22Rv1 (cell line): ENCODE data around the gene TMEM117.

ENCODE experiments used
- H3K27ac ChIP-seq: fragments of 450-650 bp; 2 replicates; pipeline ENCODE4 v1.5.1; 2017
- ZFX ChIP-seq: fragments of 450-650 bp; IDR thresholded peaks from 2 replicates; pipeline ENCODE4 v1.6.1; 2017; ENCODE audit warnings: antibody characterized with exemption, borderline replicate concordance
- TF ChIP-seq, protein P1 (sequence below): fragments of 450-650 bp; IDR thresholded peaks from 2 replicates; pipeline ENCODE4 v1.5.1; 2017; ENCODE audit warnings: mild to moderate bottlenecking

Gene TMEM117

DNA sequence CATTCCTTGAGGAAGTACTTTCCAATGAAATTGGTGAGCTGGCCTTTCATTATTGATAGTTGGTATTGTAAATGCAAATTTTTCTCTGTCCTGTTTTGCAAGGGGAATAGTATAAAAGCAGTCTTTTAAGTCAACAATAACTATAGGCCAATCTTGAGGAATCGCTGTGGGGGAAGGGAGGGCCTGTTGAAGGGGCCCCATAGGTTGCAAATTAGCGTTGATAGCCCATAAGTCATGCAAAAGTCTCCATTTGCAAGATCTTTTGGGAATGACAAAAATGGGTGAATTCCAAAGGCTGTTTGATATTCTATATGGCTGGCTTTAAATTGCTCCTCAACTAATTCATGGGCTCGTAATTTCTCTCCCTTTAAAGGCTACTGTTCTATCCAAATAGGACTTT, 143.6 kb downstream of the TMEM117 start:
- TF ChIP-seq, protein P1, sequence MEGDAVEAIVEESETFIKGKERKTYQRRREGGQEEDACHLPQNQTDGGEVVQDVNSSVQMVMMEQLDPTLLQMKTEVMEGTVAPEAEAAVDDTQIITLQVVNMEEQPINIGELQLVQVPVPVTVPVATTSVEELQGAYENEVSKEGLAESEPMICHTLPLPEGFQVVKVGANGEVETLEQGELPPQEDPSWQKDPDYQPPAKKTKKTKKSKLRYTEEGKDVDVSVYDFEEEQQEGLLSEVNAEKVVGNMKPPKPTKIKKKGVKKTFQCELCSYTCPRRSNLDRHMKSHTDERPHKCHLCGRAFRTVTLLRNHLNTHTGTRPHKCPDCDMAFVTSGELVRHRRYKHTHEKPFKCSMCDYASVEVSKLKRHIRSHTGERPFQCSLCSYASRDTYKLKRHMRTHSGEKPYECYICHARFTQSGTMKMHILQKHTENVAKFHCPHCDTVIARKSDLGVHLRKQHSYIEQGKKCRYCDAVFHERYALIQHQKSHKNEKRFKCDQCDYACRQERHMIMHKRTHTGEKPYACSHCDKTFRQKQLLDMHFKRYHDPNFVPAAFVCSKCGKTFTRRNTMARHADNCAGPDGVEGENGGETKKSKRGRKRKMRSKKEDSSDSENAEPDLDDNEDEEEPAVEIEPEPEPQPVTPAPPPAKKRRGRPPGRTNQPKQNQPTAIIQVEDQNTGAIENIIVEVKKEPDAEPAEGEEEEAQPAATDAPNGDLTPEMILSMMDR, result no peak
- no peak for TF ChIP-seq ZFX
- H3K27ac ChIP-seq, result no peak overlapping the region

DNA sequence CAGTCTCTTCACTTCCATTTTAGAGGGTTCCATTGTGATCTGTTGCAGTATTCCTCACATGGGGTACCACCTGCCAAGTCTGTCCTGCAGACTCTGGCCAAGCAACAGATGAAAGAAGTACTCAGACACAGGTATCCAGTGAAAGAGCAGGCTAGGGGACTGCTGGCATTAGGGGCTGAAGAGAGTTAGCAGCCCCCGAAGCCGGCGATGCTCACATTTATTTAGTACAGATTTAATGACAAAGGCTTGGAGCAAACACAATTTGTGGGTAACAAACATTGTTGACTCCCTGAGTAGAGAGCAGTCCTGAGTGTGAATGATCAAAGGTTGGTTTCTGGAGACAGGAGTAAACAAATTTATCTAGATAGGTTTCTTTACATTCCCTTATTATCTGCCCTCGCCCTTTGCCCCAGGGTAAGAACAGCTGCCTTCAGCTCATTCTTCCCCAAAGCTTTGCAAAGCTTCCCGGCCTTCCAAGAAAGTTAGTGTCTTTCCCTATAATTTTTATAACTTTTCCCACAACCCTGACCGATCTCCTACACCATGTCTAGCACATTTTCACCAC, 144.8 kb downstream of the TMEM117 start:
- H3K27ac ChIP-seq, result no peak overlapping the region
- TF ChIP-seq, protein P1, result no peak
- no peak for TF ChIP-seq ZFX

DNA sequence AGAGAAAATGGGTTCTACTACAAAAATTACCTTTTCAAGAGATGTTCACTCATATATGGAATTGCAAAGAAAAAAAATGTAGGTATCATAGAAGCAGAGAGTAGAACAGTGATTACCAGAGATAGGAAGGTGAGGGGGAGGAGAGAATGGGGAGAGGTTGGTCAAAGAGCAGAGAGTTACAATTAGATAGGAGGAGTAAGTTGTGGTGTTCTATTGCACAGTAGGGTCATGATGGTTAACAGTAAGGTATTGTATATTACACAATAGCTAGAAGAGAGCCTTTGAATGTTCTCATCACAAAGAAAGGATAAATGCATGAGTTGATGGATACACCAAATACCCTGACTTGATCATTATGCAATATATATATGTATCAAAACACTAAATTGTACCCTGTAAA, 145.8 kb downstream of the TMEM117 start:
- no peak overlapping the region for H3K27ac ChIP-seq
- TF ChIP-seq, protein P1, result no peak
- no peak for TF ChIP-seq ZFX

DNA sequence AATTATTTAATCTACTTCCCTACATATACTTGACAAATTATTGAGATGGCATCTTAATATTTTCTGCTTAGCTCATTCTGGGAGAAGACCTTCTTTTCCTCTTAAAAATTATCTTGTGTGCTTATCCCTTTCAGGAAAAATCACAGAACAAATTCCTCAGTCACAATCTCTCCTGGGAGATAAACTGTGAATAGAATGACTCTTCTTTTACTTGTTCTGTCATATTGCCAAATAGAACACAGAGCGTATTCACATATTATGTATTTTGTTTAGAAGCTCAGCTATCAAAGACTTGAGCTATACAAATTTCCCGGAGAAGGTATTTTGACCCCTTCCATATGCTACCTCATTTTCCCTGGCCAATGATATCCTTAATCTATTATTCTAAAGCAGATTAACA, 146.7 kb downstream of the TMEM117 start:
- TF ChIP-seq, protein P1, result no peak
- no peak for TF ChIP-seq ZFX

DNA sequence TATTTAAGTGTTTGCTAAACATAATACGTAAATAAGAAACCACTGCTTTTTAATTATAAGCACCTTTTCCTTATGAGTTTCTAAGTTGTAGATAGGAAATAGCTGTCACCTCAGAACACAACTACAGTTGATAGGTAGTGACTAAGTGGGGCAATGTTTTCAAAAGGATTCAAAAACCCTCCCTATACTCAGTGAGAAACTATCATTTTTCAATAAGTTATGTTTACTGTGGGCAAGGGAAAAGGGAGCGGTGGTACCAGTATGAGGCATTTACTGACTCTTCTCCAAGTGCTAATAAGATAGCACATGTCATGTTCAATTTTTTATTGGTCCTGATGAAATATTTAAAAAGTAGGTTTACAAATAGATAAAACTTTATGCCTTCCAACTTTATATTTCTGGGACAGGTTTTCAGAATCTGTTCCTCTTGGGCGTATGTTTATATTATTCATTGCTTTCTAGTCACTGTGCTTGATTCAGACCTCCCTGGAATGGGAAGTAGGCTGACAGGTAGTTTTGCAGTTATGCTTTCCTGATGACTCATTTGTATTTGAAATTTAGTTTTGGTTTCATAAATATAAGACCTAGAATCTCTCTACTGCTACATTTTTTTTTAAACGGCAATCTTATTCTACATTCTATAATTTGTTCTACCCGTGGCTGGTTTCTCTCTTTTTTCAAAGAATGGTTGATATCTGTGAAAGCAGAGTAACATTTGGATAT, 153.1 kb downstream of the TMEM117 start:
- TF ChIP-seq ZFX, result no peak
- TF ChIP-seq, protein P1, result no peak
- no peak overlapping the region for H3K27ac ChIP-seq

More for the DNA sequence above, 146.7 kb downstream of the TMEM117 start:
- no peak overlapping the region for H3K27ac ChIP-seq

DNA sequence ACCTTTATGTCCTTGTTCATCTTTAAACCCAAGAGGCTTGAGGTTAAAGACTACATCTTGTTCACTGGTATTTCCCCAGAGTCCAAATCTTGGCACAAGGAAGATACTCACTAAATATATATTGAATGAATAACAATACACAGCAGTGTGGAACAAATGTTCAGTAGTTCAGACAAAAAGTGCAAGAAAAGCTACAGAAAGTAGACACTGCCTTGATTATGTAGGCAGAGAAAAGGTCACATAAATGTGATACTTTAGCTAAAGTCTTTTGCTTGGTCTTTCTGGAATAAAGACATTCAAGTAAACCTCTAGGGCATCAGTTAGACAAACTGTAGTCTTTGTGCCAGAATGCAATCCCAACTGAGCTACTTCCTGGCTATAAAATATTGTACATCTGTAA, 157.0 kb downstream of the TMEM117 start:
- H3K27ac ChIP-seq, result no peak overlapping the region
- TF ChIP-seq ZFX, result no peak
- TF ChIP-seq, protein P1, result no peak

DNA sequence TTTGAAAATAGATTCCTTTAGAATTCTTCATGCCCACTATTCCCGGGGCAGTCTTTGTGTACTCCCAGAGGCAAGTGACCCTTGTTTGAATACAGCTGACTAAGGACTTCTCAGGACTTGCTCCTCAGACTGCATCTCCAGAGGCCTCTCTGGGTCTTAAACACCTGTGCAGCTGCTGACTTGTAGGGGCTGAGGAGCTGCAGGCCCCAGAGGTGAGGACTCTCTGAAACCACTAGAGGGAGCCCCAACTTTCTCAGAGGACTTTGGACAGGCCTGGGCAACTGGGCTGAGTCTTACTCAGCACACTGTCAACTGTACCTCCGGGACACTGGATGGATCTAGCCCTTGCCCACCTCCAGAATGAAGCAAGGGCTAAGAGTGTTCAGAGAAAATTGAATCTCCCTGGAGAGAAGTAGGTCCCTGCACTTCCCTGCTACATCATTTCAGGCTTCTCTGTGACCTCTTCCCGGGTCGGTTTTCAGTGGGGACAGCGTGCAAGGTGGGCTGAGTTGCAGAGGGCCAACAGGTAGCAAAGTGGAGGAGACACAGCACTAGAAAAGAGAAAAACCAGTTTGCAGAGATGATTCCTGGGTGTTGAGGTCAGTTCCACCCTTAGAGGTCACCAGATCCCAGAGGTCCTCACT, 164.6 kb downstream of the TMEM117 start:
- TF ChIP-seq, protein P1, result peak; percentile 92
- no peak for TF ChIP-seq ZFX
- H3K27ac ChIP-seq, result no peak overlapping the region
